HG03108 (cell line): ENCODE data around the gene SUOX.
"Not testable (repeated sequence)": the region's sequence is repeated elsewhere in the genome, so short reads cannot be mapped to it uniquely, and the experiment has no call there.

Source experiments
- ATAC-seq: cut with Tn5 transposase; IDR thresholded peaks from one replicate; pipeline ENCODE4 v1.9.1; 2021; ENCODE audit warnings: moderate library complexity; ENCODE audit not compliant: unreplicated experiment

The SUOX gene

GRCh38 chr12:55996715-55997534 is at the start of gene SUOX:
TSS of gene SUOX (plus strand) at chr12:55997276. CDS start at chr12:56002222, 4,946 bp downstream.
- ATAC-seq = peak; percentile 100

- ATAC-seq = no peak
These were observed 41.7 kb upstream of the SUOX start for GRCh38 chr12:55955344-55955743.

GRCh38 chr12:55955800-55956508 is 41.1 kb upstream of the SUOX start:
- no peak for ATAC-seq

- no peak for ATAC-seq
These were observed 39.8 kb upstream of the SUOX start for GRCh38 chr12:55957106-55957859.

GRCh38 chr12:55963760-55964159 is 33.3 kb upstream of the SUOX start:
- no peak for ATAC-seq

- ATAC-seq = no peak
These were observed 31.8 kb upstream of the SUOX start for GRCh38 chr12:55965240-55965639.

- no peak for ATAC-seq
These were observed 31.1 kb upstream of the SUOX start, which contains the start of gene PMEL for GRCh38 chr12:55965941-55966407. TSS of gene PMEL (minus strand) at chr12:55966042. CDS start at chr12:55966011, 31 bp downstream.

- ATAC-seq = peak; percentile 98
These were observed 30.4 kb upstream of the SUOX start, which contains the start of gene CDK2 for GRCh38 chr12:55966408-55967281. TSS of gene CDK2 (plus strand) at chr12:55966830. CDS start at chr12:55967009, 179 bp downstream.

- no peak for ATAC-seq
These were observed 27.7 kb upstream of the SUOX start for GRCh38 chr12:55969356-55969755.

GRCh38 chr12:55970775-55971174 is 26.3 kb upstream of the SUOX start:
- ATAC-seq = no peak

- ATAC-seq = no peak
These were observed 25.0 kb upstream of the SUOX start for GRCh38 chr12:55972042-55972441.

GRCh38 chr12:55972456-55972855 is 24.6 kb upstream of the SUOX start:
- no peak for ATAC-seq

GRCh38 chr12:55972911-55973598 is 24.0 kb upstream of the SUOX start:
- no peak for ATAC-seq

GRCh38 chr12:55973599-55974307 is 23.3 kb upstream of the SUOX start, which contains the start of gene RAB5B:
TSS of gene RAB5B (plus strand) at chr12:55974078. CDS start at chr12:55986961, 12,883 bp downstream.
- peak; percentile 90 for ATAC-seq

- ATAC-seq = peak; percentile 2
These were observed 22.8 kb upstream of the SUOX start for GRCh38 chr12:55974308-55974730.

GRCh38 chr12:55978393-55978792 is 18.7 kb upstream of the SUOX start:
- ATAC-seq = no peak

- no peak for ATAC-seq
These were observed 18.0 kb upstream of the SUOX start for GRCh38 chr12:55979069-55979468.

- not testable (repeated sequence) for ATAC-seq
These were observed 15.2 kb upstream of the SUOX start for GRCh38 chr12:55981882-55982281.
